Suprapubic skin (tissue), 4 donors: ENCODE results near the gene PAQR5.

Experiments
- CTCF ChIP-seq, 2 donors: fragments of 200-600 bp in 1 of 2; fragments of 450-650 bp in 1 of 2; sonication (generic) in 1 of 2; IDR thresholded peaks; one replicate each; pipeline ENCODE4 v1.5.1; 2016 to 2019; ENCODE audit warnings: antibody characterized with exemption in 2 of 2, mild to moderate bottlenecking in 1 of 2, moderate library complexity in 1 of 2
- EP300 ChIP-seq: sonication (generic); formaldehyde crosslinking; IDR thresholded peaks from one replicate; pipeline ENCODE4 v1.6.1; 2017; ENCODE audit warnings: antibody characterized with exemption
- POLR2A ChIP-seq, 2 donors: fragments of 450-650 bp; IDR thresholded peaks; one replicate each; pipeline ENCODE4 v1.6.1; 2017; ENCODE audit warnings: antibody characterized with exemption in 2 of 2, mild to moderate bottlenecking in 2 of 2, moderate library complexity in 2 of 2
- POLR2AphosphoS5 ChIP-seq, 3 donors: sonication (generic); formaldehyde crosslinking; IDR thresholded peaks; one replicate each; pipeline ENCODE4 v1.6.1; 2017; ENCODE audit warnings: antibody characterized with exemption in 3 of 3

GRCh38 chr15:69315402-69316110 lies 16.8 kb downstream of the PAQR5 start:
- no peak for TF ChIP-seq CTCF (IDR thresholded peaks at IDR 0.05)
- no peak for TF ChIP-seq POLR2A (IDR thresholded peaks at IDR 0.05)
- TF ChIP-seq EP300: no peak
- no peak for TF ChIP-seq POLR2AphosphoS5 (IDR thresholded peaks at IDR 0.05)
